GM21723 (cell line): ENCODE data around the gene GALR3.

ENCODE experiments used
- ATAC-seq: cut with Tn5 transposase; IDR thresholded peaks from one replicate; pipeline ENCODE4 v1.9.1; 2021; ENCODE audit warnings: mild to moderate bottlenecking, moderate library complexity; ENCODE audit not compliant: unreplicated experiment

GALR3 gene

GRCh38 chr22:37860796-37861421 lies 37.7 kb downstream of the GALR3 start:
- ATAC-seq, result no peak

- ATAC-seq, result no peak
These were observed 39.6 kb downstream of the GALR3 start for GRCh38 chr22:37862570-37863325.

DNA sequence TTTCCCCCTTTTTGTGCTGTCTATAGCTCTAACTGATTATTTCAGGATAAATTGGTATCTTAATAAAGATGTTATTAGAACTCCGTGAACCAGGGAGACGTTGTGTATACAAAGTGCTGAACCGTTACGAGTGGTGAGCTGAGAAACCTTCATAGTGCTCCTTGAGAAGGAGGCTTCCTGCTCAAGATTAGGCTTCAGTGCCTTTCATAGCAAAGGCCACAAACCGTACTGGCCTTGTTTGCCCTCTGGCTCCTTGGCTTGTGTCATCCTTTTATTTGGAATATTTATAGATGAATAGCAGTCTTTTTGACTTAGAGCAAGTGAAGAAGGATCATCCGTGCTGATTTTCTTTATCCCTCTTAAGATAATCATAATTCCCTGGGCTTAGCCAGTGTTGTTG lies 42.3 kb downstream of the GALR3 start:
- no peak for ATAC-seq

DNA sequence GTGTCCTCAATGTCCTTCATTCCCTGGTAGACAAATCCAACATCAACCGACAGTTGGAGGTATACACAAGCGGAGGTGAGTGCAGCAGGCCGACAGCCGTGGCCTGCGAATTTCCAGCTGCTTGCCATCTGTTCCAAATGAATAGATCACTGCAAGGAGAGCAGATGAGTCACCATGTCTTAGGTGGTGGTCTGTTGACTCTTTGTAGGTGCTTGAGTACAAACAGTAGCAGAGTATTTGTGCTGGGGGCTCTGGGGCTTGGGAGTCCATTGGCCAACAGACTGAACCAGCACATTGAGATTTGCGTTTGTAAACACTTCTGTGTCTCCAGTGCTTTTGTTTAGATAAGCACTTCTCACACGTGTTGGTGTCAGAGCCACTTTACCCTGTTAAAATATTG lies 47.1 kb downstream of the GALR3 start:
- no peak for ATAC-seq
